Activated CD8-positive, alpha-beta memory T cell treated with anti-CD3 and anti-CD28 coated beads for 36 hours (primary cell): Measurements from ENCODE around the gene ZNF768. TPM values are rescaled to one million over a fixed set of nuclear protein-coding genes. Genes with fewer than 3 reads are reported as not detected.

Experiments
- CTCF ChIA-PET: fragments of 350-600 bp; sonication (Branson Sonifier 250); formaldehyde crosslinking; loops from one replicate; lab custom pipeline; 2021; ENCODE audit warnings: antibody characterized with exemption; lab: Charles Lee
- POLR2A ChIA-PET: fragments of 350-600 bp; sonication (Branson Sonifier 250); formaldehyde crosslinking; loops from one replicate; lab custom pipeline; 2021; ENCODE audit warnings: antibody characterized with exemption; lab: Charles Lee
- total RNA-seq, 2 experiments: library from RNA; stranded (reverse); gene quantifications; one replicate each; pipeline ENCODE4 v1.2.3, GENCODE V29; 2021

Gene ZNF768
- total RNA-seq, 2 experiments from 2014 or later = 14.6 to 15.7 TPM

GRCh38 chr16:30503403-30504296 lies 22.7 kb downstream of the ZNF768 start:
- POLR2A ChIA-PET = no interaction called here

GRCh38 chr16:30499284-30499683 lies 27.1 kb downstream of the ZNF768 start:
- CTCF ChIA-PET = no interaction called here
- POLR2A ChIA-PET = interaction anchor here (0.6 kb wide), 1 partner anchor 16 kb away, joined by 3 read pairs; no protein-coding TSS in a partner anchor

More at GRCh38 chr16:30503403-30504296, 22.7 kb downstream of the ZNF768 start:
- CTCF ChIA-PET = interaction anchor here (0.6 to 1.2 kb wide), 3 partner anchors 15 to 140 kb away, joined by 3 to 5 read pairs (median 4); partner anchors contain the start of gene DCTPP1

GRCh38 chr16:30494709-30495108 lies 31.7 kb downstream of the ZNF768 start:
- POLR2A ChIA-PET = interaction anchor here (0.5 to 1.0 kb wide), 2 partner anchors 8 to 65 kb away, joined by 4 to 7 read pairs; partner anchors contain the start of gene DCTPP1
- CTCF ChIA-PET = interaction anchor here (0.7 kb wide), 1 partner anchor 91 kb away, joined by 3 read pairs; the partner anchor contains the start of gene ZNF785

GRCh38 chr16:30493941-30494488 lies 32.4 kb downstream of the ZNF768 start:
- POLR2A ChIA-PET = interaction anchor here (1.0 kb wide), 1 partner anchor 64 kb away, joined by 4 read pairs; the partner anchor contains the start of gene DCTPP1
- CTCF ChIA-PET = no interaction called here

GRCh38 chr16:30491744-30492308 lies 34.5 kb downstream of the ZNF768 start:
- ChIA-PET CTCF (interaction anchor here (1.1 to 2.1 kb wide), 4 partner anchors 16 to 107 kb away, joined by 3 to 9 read pairs (median 5); no protein-coding TSS in a partner anchor), POLR2A (interaction anchor here (0.7 to 0.8 kb wide), 3 partner anchors 52 to 108 kb away, joined by 3 to 5 read pairs (median 4); no protein-coding TSS in a partner anchor)

- CTCF ChIA-PET = interaction anchor here (1.1 to 2.1 kb wide), 4 partner anchors 16 to 107 kb away, joined by 3 to 9 read pairs (median 5); no protein-coding TSS in a partner anchor
- POLR2A ChIA-PET = interaction anchor here (0.8 kb wide), 1 partner anchor 53 kb away, joined by 5 read pairs; no protein-coding TSS in a partner anchor
Measured at GRCh38 chr16:30491229-30491628, 35.1 kb downstream of the ZNF768 start.

- POLR2A ChIA-PET = interaction anchor here (0.6 kb wide), 1 partner anchor 22 kb away, joined by 3 read pairs; no protein-coding TSS in a partner anchor
- CTCF ChIA-PET = interaction anchor here (0.7 to 1.7 kb wide), 3 partner anchors 60 to 126 kb away, joined by 3 to 5 read pairs (median 3); partner anchors contain the start of gene DCTPP1
Measured at GRCh38 chr16:30490210-30490609, 36.2 kb downstream of the ZNF768 start.

- POLR2A ChIA-PET = interaction anchor here (0.6 kb wide), 1 partner anchor 579 kb away, joined by 5 read pairs; no protein-coding TSS in a partner anchor
- CTCF ChIA-PET = interaction anchor here (0.7 to 2.0 kb wide), 5 partner anchors 14 to 109 kb away, joined by 3 to 6 read pairs (median 4); partner anchors contain the start of gene DCTPP1
Measured at GRCh38 chr16:30488764-30489605, 37.4 kb downstream of the ZNF768 start.

GRCh38 chr16:30485818-30486436 lies 40.4 kb downstream of the ZNF768 start:
- CTCF ChIA-PET = interaction anchor here (0.7 kb wide), 1 partner anchor 112 kb away, joined by 3 read pairs; no protein-coding TSS in a partner anchor
- POLR2A ChIA-PET = interaction anchor here (0.7 to 0.9 kb wide), 3 partner anchors 9 to 46 kb away, joined by 3 to 7 read pairs (median 7); no protein-coding TSS in a partner anchor

- ChIA-PET POLR2A (no interaction called here), CTCF (interaction anchor here (1.4 kb wide), 1 partner anchor 10 kb away, joined by 4 read pairs; no protein-coding TSS in a partner anchor)
Measured at GRCh38 chr16:30484887-30485286, 41.5 kb downstream of the ZNF768 start.

- CTCF ChIA-PET = interaction anchor here (0.9 to 3.2 kb wide), 3 partner anchors 47 to 52 kb away, joined by 3 to 18 read pairs (median 3); partner anchors contain the start of gene DCTPP1
Measured at GRCh38 chr16:30482366-30482765, 44.0 kb downstream of the ZNF768 start.

GRCh38 chr16:30481381-30481780 lies 45.0 kb downstream of the ZNF768 start:
- CTCF ChIA-PET = interaction anchor here (0.7 to 3.2 kb wide), 5 partner anchors 36 to 343 kb away, joined by 3 to 18 read pairs (median 7); partner anchors contain the start of genes DCTPP1 and SEPHS2
- POLR2A ChIA-PET = interaction anchor here (0.8 kb wide), 1 partner anchor 31 kb away, joined by 4 read pairs; no protein-coding TSS in a partner anchor

More at GRCh38 chr16:30482366-30482765, 44.0 kb downstream of the ZNF768 start:
- POLR2A ChIA-PET = interaction anchor here (0.8 kb wide), 1 partner anchor 32 kb away, joined by 4 read pairs; no protein-coding TSS in a partner anchor

- POLR2A ChIA-PET = interaction anchor here (0.6 to 0.8 kb wide), 2 partner anchors 18 to 252 kb away, joined by 3 to 9 read pairs; no protein-coding TSS in a partner anchor
- CTCF ChIA-PET = interaction anchor here (3.2 kb wide), 1 partner anchor 49 kb away, joined by 18 read pairs; the partner anchor contains the start of gene DCTPP1
Measured at GRCh38 chr16:30478766-30479478, 47.4 kb downstream of the ZNF768 start.

GRCh38 chr16:30477773-30478172 lies 48.6 kb downstream of the ZNF768 start:
- ChIA-PET POLR2A (interaction anchor here (0.7 kb wide), 1 partner anchor 18 kb away, joined by 10 read pairs; no protein-coding TSS in a partner anchor), CTCF (interaction anchor here (0.6 to 2.8 kb wide), 5 partner anchors 20 to 120 kb away, joined by 3 to 15 read pairs (median 3); no protein-coding TSS in a partner anchor)

- ChIA-PET CTCF (interaction anchor here (0.9 to 2.8 kb wide), 5 partner anchors 19 to 121 kb away, joined by 3 to 15 read pairs (median 3); no protein-coding TSS in a partner anchor), POLR2A (no interaction called here)
Measured at GRCh38 chr16:30476991-30477390, 49.4 kb downstream of the ZNF768 start.
